Uterus (tissue), 2 donors: ENCODE results near the gene C17orf114.

Experiments used
- CTCF ChIP-seq, 4 experiments: fragments of 200-600 bp in 2 of 4; fragments of 450-650 bp in 2 of 4; sonication (generic) in 2 of 4; IDR thresholded peaks; one replicate each; pipeline ENCODE4 v1.5.1; 2016 to 2019; ENCODE audit warnings: antibody characterized with exemption in 4 of 4, mild to moderate bottlenecking in 2 of 4, moderate library complexity in 1 of 4
- POLR2A ChIP-seq, 2 donors: fragments of 450-650 bp; IDR thresholded peaks; one replicate each; pipeline ENCODE4 v1.6.1; 2016; ENCODE audit warnings: antibody characterized with exemption in 2 of 2, mild to moderate bottlenecking in 1 of 2, moderate library complexity in 1 of 2

- no peak for TF ChIP-seq CTCF (IDR thresholded peaks at IDR 0.05)
- no peak for TF ChIP-seq POLR2A (IDR thresholded peaks at IDR 0.05)
These were observed 35.6 kb upstream of the C17orf114 start for GRCh38 chr17:4837471-4838308.
